Mammary epithelial cell (primary cell): ENCODE results near the gene GGA1.

ENCODE experiments used
- CTCF ChIP-seq, 2 donors: IDR thresholded peaks in 1 of 2; conservative IDR thresholded peaks in 1 of 2; 2 replicates each; pipeline ENCODE4 v1.5.1; 2011 to 2012; ENCODE audit warnings: inconsistent platforms in 2 of 2, low read length in 2 of 2, mild to moderate bottlenecking in 2 of 2, control low read depth in 1 of 2, low read depth in 1 of 2; ENCODE audit not compliant: insufficient read depth in 1 of 2; ENCODE audit errors: extremely low read depth in 1 of 2
- EZH2 ChIP-seq: IDR thresholded peaks from 2 replicates; pipeline ENCODE4 v1.6.1; 2012; ENCODE audit warnings: low read length, inconsistent platforms, borderline replicate concordance

- no peak for TF ChIP-seq CTCF (conservative IDR thresholded peaks at IDR 0.05 in 1 of 2, IDR thresholded peaks at IDR 0.05 in 1 of 2; ENCODE audit: extremely low read depth in 1 of 2, insufficient read depth in 1 of 2, low read depth in 1 of 2, low read length in 2 of 2)
- TF ChIP-seq EZH2: no peak
Observed at GRCh38 chr22:37611207-37611606, 2.6 kb downstream of the GGA1 start.
